Skeletal muscle cell (primary cell): ENCODE data around the gene CIZ1.
"Not testable (repeated sequence)": the region's sequence is repeated elsewhere in the genome, so short reads cannot be mapped to it uniquely, and the experiment has no call there.

Experiments
- DNase-seq: peaks from one replicate; pipeline ENCODE4 v3.0.0-alpha.2; 2010; ENCODE audit warnings: low read depth
- H3K4me3 ChIP-seq: 2 replicates; pipeline ENCODE4 v1.5.1; 2011; ENCODE audit warnings: low read depth, mild to moderate bottlenecking, control low read depth, low read length, moderate library complexity

The CIZ1 gene

DNA sequence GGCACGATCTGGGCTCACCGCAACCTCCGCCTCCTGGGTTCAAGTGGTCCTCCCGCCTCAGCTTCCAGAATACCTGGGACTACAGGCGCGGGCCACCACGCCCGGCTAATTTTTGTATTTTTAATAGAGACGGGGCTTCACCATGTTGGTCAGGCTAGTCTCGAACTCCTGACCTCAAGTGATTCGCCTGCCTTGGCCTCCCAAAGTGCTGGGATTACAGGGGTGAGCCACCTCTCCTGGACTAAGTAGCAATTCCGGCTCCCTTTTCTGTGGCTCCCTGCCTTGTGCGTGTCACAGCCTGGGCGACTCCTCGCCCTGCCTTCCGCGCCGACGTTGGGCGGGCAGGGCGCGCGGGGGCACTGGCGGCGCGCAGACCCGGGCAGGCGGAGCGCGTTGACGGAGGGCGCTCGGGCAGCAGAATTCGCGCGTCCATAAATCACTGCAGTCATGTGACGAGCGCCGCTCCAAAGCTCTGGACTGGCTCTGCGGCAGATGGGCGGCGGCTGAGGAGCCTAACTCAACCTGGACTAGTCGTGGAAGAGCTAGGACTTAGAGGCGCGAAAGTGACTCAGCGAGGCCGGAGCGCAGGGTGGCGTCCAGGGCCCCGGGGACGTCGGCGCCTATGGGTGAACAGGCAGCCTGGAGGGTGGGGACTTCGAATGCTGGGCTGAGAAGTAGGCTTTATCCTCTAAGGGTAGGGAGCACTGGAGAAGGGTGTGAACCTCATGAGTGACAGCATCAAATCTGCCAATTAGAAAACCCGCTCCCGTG lies 1.4 kb upstream of the CIZ1 start:
- H3K4me3 ChIP-seq: peak overlapping the region; percentile 83

DNA sequence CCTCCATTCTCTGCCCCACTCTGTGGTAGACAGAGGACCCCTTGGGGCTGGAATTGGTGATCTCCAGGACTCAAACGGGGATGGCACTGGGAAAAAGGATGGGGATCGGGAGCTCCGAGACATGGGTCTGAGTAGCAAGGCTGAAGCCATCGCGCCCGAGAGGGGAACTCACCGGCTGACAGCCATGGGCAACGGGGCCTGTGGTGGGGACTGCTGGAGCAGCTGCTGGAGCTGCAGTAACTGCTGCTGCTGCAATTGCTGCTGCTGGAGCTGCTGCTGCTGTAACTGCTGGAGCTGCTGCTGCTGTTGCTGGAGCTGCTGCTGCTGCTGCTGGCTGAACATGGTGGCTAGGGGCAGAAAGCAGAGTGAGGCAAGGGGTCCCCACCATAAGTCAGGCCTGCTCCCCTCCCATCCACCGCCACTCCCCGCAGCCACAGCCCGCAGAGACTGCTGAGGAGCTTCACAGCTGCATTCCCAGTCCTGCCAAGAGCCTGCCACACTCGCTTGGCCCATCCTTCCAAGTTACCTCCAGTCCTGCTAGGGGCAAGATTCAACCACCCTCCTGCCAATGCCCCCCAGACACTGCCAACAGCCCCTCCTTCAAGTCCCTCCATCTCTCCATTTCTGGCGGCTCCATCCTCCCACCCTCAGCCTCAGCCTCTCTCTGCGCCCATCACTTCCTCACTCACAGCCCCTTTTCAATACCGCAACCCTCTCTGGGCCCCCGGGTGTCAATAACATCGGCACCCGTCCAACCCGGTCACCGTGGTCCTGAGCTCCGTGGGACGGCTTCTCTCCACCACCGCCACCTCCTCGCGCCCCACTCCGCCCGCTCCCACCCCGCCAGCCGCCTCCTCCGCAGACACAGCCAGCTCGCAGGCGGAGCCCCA lies 611 bp downstream of the CIZ1 start:
- DNase-seq: no peak
- H3K4me3 ChIP-seq: peak overlapping the region; percentile 83

More for the DNA sequence above, 1.4 kb upstream of the CIZ1 start:
- no peak for DNase-seq

DNA sequence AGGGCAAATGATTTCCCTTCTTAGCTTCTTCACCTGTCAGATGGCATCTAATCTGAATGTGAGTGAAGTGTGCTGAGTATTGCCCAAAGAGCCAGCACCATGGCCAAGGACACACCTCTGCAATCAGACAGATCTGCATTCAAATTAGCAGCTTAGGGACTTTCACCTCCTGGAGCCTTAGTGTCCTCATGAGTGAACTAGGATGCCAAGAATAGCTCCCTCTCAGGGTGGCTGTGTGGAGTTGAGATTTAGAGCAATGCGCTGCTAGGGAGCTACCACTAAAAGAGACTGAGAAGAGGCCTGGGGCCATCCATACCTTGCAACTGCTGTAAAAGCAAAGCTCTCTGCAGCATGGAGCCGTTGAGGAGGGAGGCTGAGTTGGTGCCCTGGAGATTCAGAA lies 1.4 kb downstream of the CIZ1 start:
- peak overlapping the region; percentile 83 for H3K4me3 ChIP-seq
- DNase-seq: no peak

DNA sequence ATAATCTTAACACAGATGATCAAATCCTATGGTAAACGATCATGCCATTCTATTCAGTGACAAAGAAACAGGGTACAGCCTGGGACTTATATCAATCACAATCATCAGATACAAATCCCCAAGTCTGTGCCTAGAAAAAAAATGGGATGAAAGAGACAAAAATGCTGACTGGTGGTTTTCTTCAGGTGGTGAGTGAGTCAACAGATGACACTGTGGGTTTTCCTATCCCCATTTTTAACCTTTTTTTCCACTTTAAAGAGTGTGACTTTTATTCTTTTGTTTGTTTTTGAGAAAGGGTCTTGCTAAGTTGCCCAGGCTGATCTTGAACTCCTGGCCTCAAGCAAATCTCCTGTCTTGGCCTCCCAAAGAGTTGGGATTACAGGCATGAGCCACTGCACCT lies 3.2 kb downstream of the CIZ1 start:
- no peak for DNase-seq
- no peak overlapping the region for H3K4me3 ChIP-seq

GRCh38 chr9:128187361-128187760 lies 4.0 kb downstream of the CIZ1 start:
- no peak overlapping the region for H3K4me3 ChIP-seq
- no peak for DNase-seq

- H3K4me3 ChIP-seq: no peak overlapping the region
- no peak for DNase-seq
Observed at GRCh38 chr9:128185979-128186965, 5.1 kb downstream of the CIZ1 start.

GRCh38 chr9:128182893-128183588 lies 8.3 kb downstream of the CIZ1 start:
- H3K4me3 ChIP-seq: no peak overlapping the region
- no peak for DNase-seq

- DNase-seq: not testable (repeated sequence)
Observed at GRCh38 chr9:128181480-128181879, 9.9 kb downstream of the CIZ1 start.

GRCh38 chr9:128180447-128180846 lies 10.9 kb downstream of the CIZ1 start:
- DNase-seq: no peak
- no peak overlapping the region for H3K4me3 ChIP-seq

More at GRCh38 chr9:128181480-128181879, 9.9 kb downstream of the CIZ1 start:
- not testable (repeated sequence) for H3K4me3 ChIP-seq

GRCh38 chr9:128180001-128180400 lies 11.4 kb downstream of the CIZ1 start:
- DNase-seq: no peak
- no peak overlapping the region for H3K4me3 ChIP-seq

DNA sequence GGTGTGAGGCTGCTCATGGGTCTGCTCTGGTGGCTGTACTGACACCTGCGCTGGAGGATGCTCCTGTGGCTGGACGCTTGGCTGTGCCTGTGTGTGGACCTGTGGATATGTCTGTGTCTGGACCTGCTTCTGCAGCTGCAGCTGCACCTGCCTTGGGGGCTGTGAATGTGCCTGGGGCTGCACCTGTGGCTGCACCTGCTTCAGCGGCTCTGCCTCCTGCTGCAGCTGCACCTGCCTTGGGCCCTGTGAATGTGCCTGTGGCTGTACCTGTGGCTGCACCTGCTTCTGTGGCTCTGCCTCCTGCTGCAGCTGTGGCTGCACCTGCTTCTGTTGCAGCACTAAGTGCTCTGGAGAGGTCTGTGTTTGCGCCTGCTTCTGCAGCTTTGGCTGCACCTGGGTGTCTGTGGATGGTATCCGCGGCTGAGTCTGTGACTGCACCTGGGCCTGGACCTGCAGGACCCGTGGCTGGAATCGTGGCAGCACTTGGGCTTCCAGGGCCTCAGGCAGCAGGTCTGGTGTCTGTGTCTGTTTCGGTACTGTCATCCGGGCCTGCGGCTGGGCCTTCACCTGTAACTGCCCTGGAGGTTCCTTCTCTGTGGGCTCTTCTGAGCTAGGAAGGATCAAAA lies 12.5 kb downstream of the CIZ1 start:
- no peak for DNase-seq
- H3K4me3 ChIP-seq: no peak overlapping the region

GRCh38 chr9:128175726-128176125 lies 15.6 kb downstream of the CIZ1 start:
- H3K4me3 ChIP-seq: no peak overlapping the region
- DNase-seq: no peak

- DNase-seq: no peak
Observed at GRCh38 chr9:128175102-128175563, 16.2 kb downstream of the CIZ1 start.

DNA sequence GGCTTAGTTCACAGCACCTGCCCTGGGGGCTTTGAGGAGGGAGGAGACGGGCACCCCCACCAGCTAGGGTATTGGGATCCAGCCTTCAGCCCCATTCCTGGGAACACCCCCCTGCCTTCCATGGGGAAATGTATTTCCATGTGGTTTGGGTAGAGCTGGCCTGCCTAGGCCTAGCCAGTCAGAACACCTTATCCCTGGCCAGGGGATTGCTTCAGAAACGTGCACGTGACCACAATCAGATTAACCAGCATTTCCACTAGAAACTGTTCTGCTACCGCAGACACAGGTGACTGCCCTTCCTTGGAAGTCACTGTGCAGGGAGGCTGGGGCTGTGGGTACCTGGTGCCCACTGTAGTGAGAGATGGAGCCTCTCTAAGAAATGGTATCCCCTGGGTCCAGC lies 17.3 kb downstream of the CIZ1 start:
- DNase-seq: no peak
- no peak overlapping the region for H3K4me3 ChIP-seq

More at GRCh38 chr9:128175102-128175563, 16.2 kb downstream of the CIZ1 start:
- no peak overlapping the region for H3K4me3 ChIP-seq

GRCh38 chr9:128169925-128170324 lies 21.4 kb downstream of the CIZ1 start:
- DNase-seq: no peak
- H3K4me3 ChIP-seq: no peak overlapping the region

GRCh38 chr9:128169492-128169891 lies 21.9 kb downstream of the CIZ1 start:
- no peak for DNase-seq
- no peak overlapping the region for H3K4me3 ChIP-seq

DNA sequence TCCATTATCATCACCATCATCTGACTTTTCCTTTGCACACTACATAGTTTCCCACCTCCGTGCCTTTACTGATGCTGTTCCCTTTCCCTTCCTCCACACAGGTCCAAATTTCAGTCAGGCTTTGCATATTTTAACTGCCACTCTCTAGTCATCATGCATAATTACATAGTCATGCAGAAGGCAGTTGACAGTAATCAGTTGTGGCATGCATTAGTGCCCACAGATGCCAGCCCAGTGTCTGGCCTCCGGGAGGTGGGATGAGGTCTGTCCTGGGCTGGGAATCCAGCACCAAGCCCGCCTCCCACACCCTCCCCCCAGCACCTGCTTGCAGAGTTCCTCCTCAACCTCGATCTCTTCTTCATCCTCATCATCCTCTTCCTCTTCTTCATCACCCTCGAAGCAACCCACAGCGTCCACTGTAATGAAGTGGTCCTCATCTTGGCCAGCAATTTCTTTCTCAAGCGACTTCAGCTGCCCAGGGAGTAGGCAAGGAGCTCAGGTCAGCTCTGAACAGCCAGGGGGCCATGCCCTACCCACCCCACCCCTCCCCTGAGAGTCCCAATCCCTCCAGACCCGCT lies 22.6 kb downstream of the CIZ1 start:
- no peak for DNase-seq
- no peak overlapping the region for H3K4me3 ChIP-seq

GRCh38 chr9:128167209-128167608 lies 24.2 kb downstream of the CIZ1 start:
- DNase-seq: no peak
- H3K4me3 ChIP-seq: no peak overlapping the region
